Measurements from ENCODE around the gene ACVR1C.

- no peak for TF ChIP-seq SMC3 (IDR thresholded peaks at IDR 0.05; ENCODE audit: low read depth, low read length)
- TF ChIP-seq BHLHE40 (IDR thresholded peaks at IDR 0.05; ENCODE audit: low read depth, low read length) = no peak
- TF ChIP-seq POLR2A (IDR thresholded peaks at IDR 0.05; ENCODE audit: low read depth, low read length) = no peak
- TF ChIP-seq MAFK (IDR thresholded peaks at IDR 0.05; ENCODE audit: low read depth, low read length) = no peak
- TF ChIP-seq RFX5 (IDR thresholded peaks at IDR 0.05; ENCODE audit: low read depth, low read length) = no peak
These were observed 151.5 kb downstream of the ACVR1C start for GRCh38 chr2:157476953-157477709.

Measured in IMR-90 (cell line).